Activated naive CD4-positive, alpha-beta T cell treated with anti-CD3 and anti-CD28 coated beads, Interleukin-2, amount 50 U/mL, for 72 hours (primary cell): ENCODE measurements around the gene MXD3. TPM values are rescaled to one million over a fixed set of nuclear protein-coding genes. Genes with fewer than 3 reads are reported as not detected.
"Not testable (repeated sequence)": the region's sequence is repeated elsewhere in the genome, so short reads cannot be mapped to it uniquely, and the experiment has no call there.

Source experiments
- ATAC-seq, 2 donors: fragments of 150-1000 bp; cut with Tn5 transposase; 2 replicates each; pipeline ENCODE4 v1.10.0; 2021; ENCODE audit warnings: mild to moderate bottlenecking in 2 of 2, moderate library complexity in 2 of 2
- DNase-seq, 2 donors: peaks; one replicate each; pipeline ENCODE4 v3.0.0; 2021 to 2022; ENCODE audit warnings: low spot score in 2 of 2
- H3K27ac Mint-ChIP-seq, 2 donors: one replicate each; pipeline ENCODE4 v1.8.0; 2022; ENCODE audit warnings: mild to moderate bottlenecking in 2 of 2, mixed read lengths in 2 of 2
- H3K36me3 Mint-ChIP-seq, 2 donors: one replicate each; pipeline ENCODE4 v1.8.0; 2022; ENCODE audit warnings: mixed read lengths in 2 of 2
- H3K9me3 Mint-ChIP-seq, 2 donors: one replicate each; pipeline ENCODE4 v1.8.0; 2022; ENCODE audit warnings: mixed read lengths in 2 of 2
- total RNA-seq, 2 donors: library from RNA; stranded (reverse); gene quantifications; one replicate each; pipeline ENCODE4 v1.2.3, GENCODE V29; 2022

MXD3 gene
- total RNA-seq, 2 donors from 2014 or later = 31.4 to 73.9 TPM

- DNase-seq (no peak), ATAC-seq (no peak)
- H3K27ac Mint-ChIP-seq = peak overlapping the region in 1 of 2 donors; percentile 68
- peaks cover 6 to 8% of the 10 kb centered on the region in 2 donors for H3K36me3 Mint-ChIP-seq
- no peaks in the 10 kb centered on the region for H3K9me3 Mint-ChIP-seq
These were observed 35.8 kb downstream of the MXD3 start for GRCh38 chr5:177275883-177276282.

GRCh38 chr5:177271113-177271512 is 40.6 kb downstream of the MXD3 start:
- ATAC-seq = no peak
- no peaks in the 10 kb centered on the region for H3K9me3 Mint-ChIP-seq
- no peak for DNase-seq
- peaks cover 4 to 6% of the 10 kb centered on the region in 2 donors for H3K36me3 Mint-ChIP-seq
- H3K27ac Mint-ChIP-seq = peak overlapping the region in 1 of 2 donors; percentile 64

- Mint-ChIP-seq H3K36me3 (peaks cover 4 to 6% of the 10 kb centered on the region in 2 donors), H3K27ac (peak overlapping the region; percentile 66 to 91), H3K9me3 (no peaks in the 10 kb centered on the region)
- DNase-seq (no peak), ATAC-seq (no peak)
These were observed 41.0 kb downstream of the MXD3 start for GRCh38 chr5:177270653-177271052.

GRCh38 chr5:177269976-177270375 is 41.7 kb downstream of the MXD3 start:
- no peak for DNase-seq
- no peaks in the 10 kb centered on the region for H3K9me3 Mint-ChIP-seq
- H3K36me3 Mint-ChIP-seq = peaks cover 4 to 6% of the 10 kb centered on the region in 2 donors
- peak overlapping the region in 1 of 2 donors; percentile 66 for H3K27ac Mint-ChIP-seq
- ATAC-seq = no peak

GRCh38 chr5:177269232-177269895 is 42.3 kb downstream of the MXD3 start:
- no peaks in the 10 kb centered on the region for H3K9me3 Mint-ChIP-seq
- H3K36me3 Mint-ChIP-seq = peaks cover 4 to 6% of the 10 kb centered on the region in 2 donors

GRCh38 chr5:177265395-177265794 is 46.3 kb downstream of the MXD3 start:
- no peak for ATAC-seq
- no peak for DNase-seq
- Mint-ChIP-seq H3K27ac (no peak overlapping the region), H3K9me3 (no peaks in the 10 kb centered on the region), H3K36me3 (peaks cover 0 to 4% of the 10 kb centered on the region in 2 donors)

More at GRCh38 chr5:177269232-177269895, 42.3 kb downstream of the MXD3 start:
- ATAC-seq = no peak
- no peak for DNase-seq
- peak overlapping the region in 1 of 2 donors; percentile 66 for H3K27ac Mint-ChIP-seq

GRCh38 chr5:177264178-177264577 is 47.5 kb downstream of the MXD3 start:
- Mint-ChIP-seq H3K9me3 (no peaks in the 10 kb centered on the region), H3K27ac (no peak overlapping the region), H3K36me3 (peaks cover 0 to 2% of the 10 kb centered on the region in 2 donors)
- ATAC-seq (peak in 1 of 2 donors; percentile 69), DNase-seq (no peak)

GRCh38 chr5:177261510-177261909 is 50.2 kb downstream of the MXD3 start:
- H3K36me3 Mint-ChIP-seq = peaks cover 0 to 7% of the 10 kb centered on the region in 2 donors
- H3K9me3 Mint-ChIP-seq = no peaks in the 10 kb centered on the region
- DNase-seq (no peak), ATAC-seq (no peak)
- H3K27ac Mint-ChIP-seq = peak overlapping the region in 1 of 2 donors; percentile 31

GRCh38 chr5:177260961-177261360 is 50.7 kb downstream of the MXD3 start:
- Mint-ChIP-seq H3K27ac (no peak overlapping the region), H3K36me3 (peaks cover 0 to 7% of the 10 kb centered on the region in 2 donors), H3K9me3 (no peaks in the 10 kb centered on the region)
- no peak for DNase-seq
- ATAC-seq = no peak

GRCh38 chr5:177258711-177259110 is 53.0 kb downstream of the MXD3 start:
- H3K27ac Mint-ChIP-seq, DNase-seq, H3K9me3 Mint-ChIP-seq, ATAC-seq, H3K36me3 Mint-ChIP-seq: not testable (repeated sequence)

Other genes with a start within 250 kb of the MXD3 start
- 1 to 10 TPM in 1 of 2 donors, under 1 TPM in 1; 0.75 to 2.3 TPM for gene FGFR4, start 225.0 kb downstream of the MXD3 start, total RNA-seq
- 10 to 100 TPM; 62.6 to 80.5 TPM for gene NSD1, start 178.1 kb downstream of the MXD3 start, total RNA-seq
- gene RAB24, start 8.2 kb downstream of the MXD3 start, total RNA-seq = 10 to 100 TPM; 14.8 to 21.5 TPM
- 100 to 1,000 TPM; 161 to 206 TPM for gene PRELID1, start 8.1 kb downstream of the MXD3 start, total RNA-seq
- gene LMAN2, start 39.8 kb upstream of the MXD3 start, total RNA-seq = 100 to 1,000 TPM in 1 of 2 donors, 10 to 100 TPM in 1; 96.7 to 108 TPM
- 10 to 100 TPM; 22.0 to 77.6 TPM for gene RGS14, start 46.0 kb upstream of the MXD3 start, total RNA-seq
- gene SLC34A1, start 72.5 kb upstream of the MXD3 start, total RNA-seq = under 1 TPM; 0.07 to 0.19 TPM
- gene PFN3, start 88.8 kb upstream of the MXD3 start, total RNA-seq = not detected
- 1 to 10 TPM; 2.2 to 9.8 TPM for gene F12, start 97.7 kb upstream of the MXD3 start, total RNA-seq
- 100 to 1,000 TPM; 104 to 125 TPM for gene GRK6, start 114.8 kb upstream of the MXD3 start, total RNA-seq
- 10 to 100 TPM in 1 of 2 donors, 1 to 10 TPM in 1; 4.1 to 11.4 TPM for gene PRR7, start 134.9 kb upstream of the MXD3 start, total RNA-seq
- 10 to 100 TPM in 1 of 2 donors, 1 to 10 TPM in 1; 5.5 to 20.2 TPM for gene DBN1, start 161.7 kb upstream of the MXD3 start, total RNA-seq
- gene PDLIM7, start 185.7 kb upstream of the MXD3 start, total RNA-seq = 10 to 100 TPM; 44.6 to 47.5 TPM
- 10 to 100 TPM in 1 of 2 donors, 1 to 10 TPM in 1; 1.8 to 14.9 TPM for gene DOK3, start 197.9 kb upstream of the MXD3 start, total RNA-seq
- gene DDX41, start 205.1 kb upstream of the MXD3 start, total RNA-seq = 100 to 1,000 TPM in 1 of 2 donors, 10 to 100 TPM in 1; 70.1 to 230 TPM
- 100 to 1,000 TPM in 1 of 2 donors, 10 to 100 TPM in 1; 73.1 to 108 TPM for gene FAM193B, start 242.7 kb upstream of the MXD3 start, total RNA-seq